Ovary (tissue), 9 donors: Measurements from ENCODE around the gene RPL5. TPM values are rescaled to one million over a fixed set of nuclear protein-coding genes. Genes with fewer than 3 reads are reported as not detected.

Source experiments
- DNase-seq, 5 donors: peaks; one replicate each; pipeline ENCODE4 v3.0.0-alpha.2; 2019 to 2020
- H3K27ac ChIP-seq, 2 donors: fragments of 200-600 bp; one replicate each; pipeline versions ENCODE4 v1.5.1 to v1.8.0; 2019 to 2022
- H3K27me3 ChIP-seq: fragments of 200-600 bp; one replicate; pipeline ENCODE4 v1.8.0; 2022
- H3K36me3 ChIP-seq: fragments of 200-600 bp; sonication (generic); one replicate; pipeline ENCODE4 v1.5.1; 2019
- H3K4me1 ChIP-seq: one replicate; pipeline ENCODE4 v1.8.1; 2013; ENCODE audit warnings: mild to moderate bottlenecking, moderate library complexity; ENCODE audit not compliant: insufficient read depth
- H3K4me3 ChIP-seq: fragments of 200-600 bp; sonication (generic); one replicate; pipeline ENCODE4 v1.5.1; 2017
- H3K9me3 ChIP-seq, 2 donors: fragments of 200-600 bp in 1 of 2; sonication (generic) in 1 of 2; one replicate each; pipeline versions ENCODE4 v1.5.1 to v1.8.1; 2013 to 2019; ENCODE audit warnings: mild to moderate bottlenecking in 1 of 2, moderate library complexity in 1 of 2
- EP300 ChIP-seq: sonication (generic); formaldehyde crosslinking; IDR thresholded peaks from one replicate; pipeline ENCODE4 v1.6.1; 2017; ENCODE audit warnings: antibody characterized with exemption
- POLR2A ChIP-seq: fragments of 450-650 bp; IDR thresholded peaks from one replicate; pipeline ENCODE4 v1.6.1; 2017; ENCODE audit warnings: antibody characterized with exemption, mild to moderate bottlenecking, moderate library complexity
- WGBS, 3 donors: extraction: QIAGEN DNeasy Blood & Tissue Kit in 1 of 3; methylation state at CpG; one replicate each; pipeline versions ENCODE4 v1.1.5 to v1.1.7; 2013 to 2017; 5-methylcytosine and 5-hydroxymethylcytosine counted together
- intact Hi-C, 4 donors: fragments of 100-400 bp; cut with DNase I; formaldehyde crosslinking; loops; one replicate each; pipeline versions ENCODE4 v1.11.0 to v1.15.1; 2022 to 2023
- polyA plus RNA-seq, 2 donors: library from polyadenylated mRNA; stranded (reverse); fragments of 200-250 nt in 1 of 2; fragments of 350-450 nt in 1 of 2; fragmentation: Illumina TruSeq in 1 of 2; extraction: RNeasy Lipid Tissue Mini Kit (QIAGEN cat#74804) in 1 of 2; gene quantifications; one replicate each; pipeline ENCODE4 v1.2.3, GENCODE V29; 2013 to 2014
- total RNA-seq, 7 donors: library from RNA; depleted of rRNA in 2 of 7; stranded (reverse); fragments of >200 nt in 2 of 7; fragmentation: NEBNext Ultra II Directional in 3 of 7; extraction: Animal tissue kit (Norgen Biotek cat#: 25700) in 3 of 7; gene quantifications; one replicate each; pipeline versions ENCODE4 v1.1.0 to v1.2.4, GENCODE V29; 2016 to 2023
- TF ChIP-seq, protein P1 (sequence below), 3 donors: fragments of 450-650 bp in 2 of 3; fragments of 200-600 bp in 1 of 3; IDR thresholded peaks; one replicate each; pipeline versions ENCODE4 v1.5.1 to v1.8.0; 2016 to 2022; ENCODE audit warnings: antibody characterized with exemption in 3 of 3, mild to moderate bottlenecking in 1 of 3
- donor health status: DM: no; HTN: no; CAD: no; lungs with moderate emphysema.
- donor health status: DM: no; HTN: no; CAD: no.
- donor health status: Bipolar disorder and iron deficiency.
- donor health status: DM: yes; HTN: yes; CAD: no.
- donor health status: DM: no; HTN: no; CAD: no.
- donor health status: DM: yes; HTN: yes; CAD: no.

RPL5 gene
- total and polyA plus RNA-seq, 9 donors, result 1,987 to 4,964 (median 3,329) TPM

DNA sequence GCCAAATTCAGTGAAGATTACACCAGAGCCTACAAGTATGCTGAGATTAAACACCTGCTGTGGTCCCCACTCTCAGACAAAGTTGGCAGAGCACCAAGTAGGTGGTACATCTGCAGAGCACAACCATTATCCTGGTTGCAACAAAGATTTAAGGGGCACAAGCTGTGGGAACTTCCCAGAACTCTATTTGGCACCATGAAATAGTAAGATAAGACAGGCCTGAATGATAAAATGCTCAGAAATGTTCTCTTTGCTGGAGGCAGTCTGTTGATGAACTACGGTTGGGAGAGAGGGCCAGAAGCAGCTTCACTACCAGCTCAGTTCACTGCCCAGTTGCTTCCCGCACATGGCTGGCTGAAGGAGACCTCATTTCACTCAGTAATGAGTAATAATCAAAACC lies 19.9 kb downstream of the RPL5 start:
- Histone ChIP-seq H3K36me3 (no peaks in the 10 kb centered on the region), H3K4me1 (peaks cover 2% of the 10 kb centered on the region), H3K9me3 (no peaks in the 10 kb centered on the region), H3K4me3 (no peak overlapping the region), H3K27me3 (no peaks in the 10 kb centered on the region), H3K27ac (no peak overlapping the region)
- WGBS, 3 donors, result 39 to 52% (median 51%) methylated on average over 2 of the region's 2 CpGs
- TF ChIP-seq EP300 (no peak), POLR2A (no peak)
- TF ChIP-seq, protein P1, sequence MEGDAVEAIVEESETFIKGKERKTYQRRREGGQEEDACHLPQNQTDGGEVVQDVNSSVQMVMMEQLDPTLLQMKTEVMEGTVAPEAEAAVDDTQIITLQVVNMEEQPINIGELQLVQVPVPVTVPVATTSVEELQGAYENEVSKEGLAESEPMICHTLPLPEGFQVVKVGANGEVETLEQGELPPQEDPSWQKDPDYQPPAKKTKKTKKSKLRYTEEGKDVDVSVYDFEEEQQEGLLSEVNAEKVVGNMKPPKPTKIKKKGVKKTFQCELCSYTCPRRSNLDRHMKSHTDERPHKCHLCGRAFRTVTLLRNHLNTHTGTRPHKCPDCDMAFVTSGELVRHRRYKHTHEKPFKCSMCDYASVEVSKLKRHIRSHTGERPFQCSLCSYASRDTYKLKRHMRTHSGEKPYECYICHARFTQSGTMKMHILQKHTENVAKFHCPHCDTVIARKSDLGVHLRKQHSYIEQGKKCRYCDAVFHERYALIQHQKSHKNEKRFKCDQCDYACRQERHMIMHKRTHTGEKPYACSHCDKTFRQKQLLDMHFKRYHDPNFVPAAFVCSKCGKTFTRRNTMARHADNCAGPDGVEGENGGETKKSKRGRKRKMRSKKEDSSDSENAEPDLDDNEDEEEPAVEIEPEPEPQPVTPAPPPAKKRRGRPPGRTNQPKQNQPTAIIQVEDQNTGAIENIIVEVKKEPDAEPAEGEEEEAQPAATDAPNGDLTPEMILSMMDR (IDR thresholded peaks at IDR 0.05), result no peak
- no peak for DNase-seq
- intact Hi-C loops, result loop anchor here in 1 of 4 donors (10.0 kb wide), 1 partner anchor 113 kb away; the partner anchor contains the start of gene DIPK1A

DNA sequence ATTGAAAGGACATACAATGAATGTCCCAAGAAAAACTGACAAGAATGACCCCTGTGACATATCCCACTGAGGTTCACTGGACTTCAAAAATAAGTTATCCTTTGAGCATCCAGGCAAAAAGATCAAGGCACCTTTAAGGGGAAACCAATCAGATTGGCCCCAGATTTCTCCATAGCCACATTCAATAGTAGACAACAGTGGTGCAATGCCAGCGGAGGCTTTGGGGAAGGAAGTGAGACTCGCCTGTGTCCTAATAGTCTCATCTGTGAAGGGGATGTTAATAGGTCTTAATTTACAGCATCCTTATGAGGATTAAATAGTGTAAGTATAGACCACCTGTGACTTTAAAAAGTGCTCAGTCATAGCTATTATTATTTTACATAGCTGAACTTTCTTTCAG lies 21.5 kb downstream of the RPL5 start:
- intact Hi-C loops, result loop anchor here in 1 of 4 donors (10.0 kb wide), 1 partner anchor 112 kb away; the partner anchor contains the start of gene DIPK1A
- WGBS, 3 donors, result 88 to 98% (median 95%) methylated on average over 2 of the region's 2 CpGs
- DNase-seq, result no peak
- Histone ChIP-seq H3K36me3 (no peaks in the 10 kb centered on the region), H3K27me3 (no peaks in the 10 kb centered on the region), H3K4me1 (peaks cover 2% of the 10 kb centered on the region), H3K4me3 (no peak overlapping the region), H3K9me3 (no peaks in the 10 kb centered on the region), H3K27ac (no peak overlapping the region)
- TF ChIP-seq POLR2A, result no peak
- TF ChIP-seq EP300, result no peak
- TF ChIP-seq, protein P1 (IDR thresholded peaks at IDR 0.05), result no peak

DNA sequence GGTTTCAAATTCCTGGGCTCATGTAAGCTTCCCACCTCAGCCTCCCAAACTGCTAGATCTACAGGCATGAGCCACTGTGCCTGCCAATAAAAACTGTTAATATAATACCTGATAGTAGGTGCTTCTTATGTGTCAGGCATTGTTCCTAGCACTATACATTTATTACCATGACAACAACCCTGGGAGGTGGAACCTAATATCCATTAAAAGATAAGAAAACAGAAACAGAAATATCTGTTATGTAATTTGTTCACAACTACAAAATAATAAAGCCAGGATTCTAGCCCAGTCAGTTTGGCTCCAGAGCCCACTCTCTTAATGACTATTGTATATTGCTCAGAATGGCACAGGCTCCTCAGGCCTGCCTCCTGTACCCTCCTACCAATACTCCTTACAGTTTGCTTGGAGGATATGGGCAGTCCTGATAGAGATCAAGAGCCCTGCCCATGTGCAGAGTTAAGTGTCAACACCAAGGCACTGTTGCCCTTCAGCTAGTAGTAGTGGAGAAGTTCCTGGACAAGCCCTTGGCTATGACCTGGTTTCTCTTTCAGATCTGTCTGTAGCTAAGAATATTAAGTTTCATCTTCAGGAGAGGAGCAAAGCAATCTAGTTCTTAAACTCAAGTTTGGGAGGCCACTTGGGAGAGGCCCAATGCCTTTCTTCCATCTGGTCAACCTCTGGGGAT lies 22.4 kb downstream of the RPL5 start:
- intact Hi-C loops, result loop anchor here in 1 of 4 donors (10.0 kb wide), 1 partner anchor 111 kb away; the partner anchor contains the start of gene DIPK1A
- DNase-seq, result no peak

DNA sequence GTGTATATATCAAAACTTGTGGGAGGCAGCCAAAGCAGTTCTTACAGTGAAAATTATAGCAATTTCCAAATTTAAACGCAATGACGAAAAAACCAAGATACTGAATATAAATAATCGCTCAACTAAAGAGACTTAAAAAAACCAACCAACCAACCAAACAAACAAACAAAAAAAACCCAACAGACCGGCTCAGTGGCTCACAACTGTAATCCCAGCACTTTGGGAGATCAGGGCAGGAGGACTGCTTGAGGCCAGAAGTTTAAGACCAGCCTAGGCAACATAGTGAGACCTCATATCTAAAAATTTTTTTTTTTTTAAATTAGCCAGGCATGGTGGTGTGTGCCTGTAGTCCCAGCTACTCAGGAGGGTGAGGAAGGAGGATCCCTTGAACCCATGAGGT lies 23.4 kb downstream of the RPL5 start:
- no peaks in the 10 kb centered on the region for H3K9me3 ChIP-seq
- H3K27me3 ChIP-seq, result no peaks in the 10 kb centered on the region
- TF ChIP-seq POLR2A (no peak), EP300 (no peak)
- TF ChIP-seq, protein P1 (IDR thresholded peaks at IDR 0.05), result no peak
- H3K36me3 ChIP-seq, result no peaks in the 10 kb centered on the region
- no peak overlapping the region for H3K27ac ChIP-seq
- 97 to 98% (median 98%) methylated on average over 4 of the region's 4 CpGs for WGBS, 3 donors
- H3K4me1 ChIP-seq, result peaks cover 2% of the 10 kb centered on the region
- DNase-seq, result no peak
- intact Hi-C loops, result loop anchor here in 2 of 4 donors (5.0 to 10.0 kb wide), 3 partner anchors 107 to 137 kb away; partner anchors contain the start of gene DIPK1A (in 2 of the 2)
- no peak overlapping the region for H3K4me3 ChIP-seq

More for the DNA sequence above, 22.4 kb downstream of the RPL5 start:
- no peak overlapping the region for H3K4me3 ChIP-seq
- no peak for TF ChIP-seq EP300
- no peak for TF ChIP-seq POLR2A
- TF ChIP-seq, protein P1 (IDR thresholded peaks at IDR 0.05), result no peak
- H3K36me3 ChIP-seq, result no peaks in the 10 kb centered on the region
- H3K9me3 ChIP-seq, result no peaks in the 10 kb centered on the region
- peaks cover 2% of the 10 kb centered on the region for H3K4me1 ChIP-seq
- H3K27ac ChIP-seq, result no peak overlapping the region
- H3K27me3 ChIP-seq, result no peaks in the 10 kb centered on the region
